A204.1 (cell line): Measurements from ENCODE around the gene IFNW1.

Experiments
- FAIRE-seq: peaks from 2 replicates; lab custom pipeline; 2012; peaks lifted over from hg19 to GRCh38; lab: Jason Lieb, UNC

IFNW1 gene

GRCh38 chr9:21104787-21105186, 36.8 kb downstream of the IFNW1 start:
- no peak for FAIRE-seq

GRCh38 chr9:21102305-21102704, 39.3 kb downstream of the IFNW1 start:
- no peak for FAIRE-seq

- peak; percentile 35 for FAIRE-seq
Observed at GRCh38 chr9:21097817-21098216, 43.8 kb downstream of the IFNW1 start.

- FAIRE-seq: no peak
Observed at GRCh38 chr9:21096901-21097255, 44.8 kb downstream of the IFNW1 start.

- no peak for FAIRE-seq
Observed at GRCh38 chr9:21096172-21096900, 45.3 kb downstream of the IFNW1 start.

GRCh38 chr9:21095561-21095960, 46.1 kb downstream of the IFNW1 start:
- FAIRE-seq: no peak
